Stimulated activated CD4-positive, alpha-beta T cell treated with anti-CD3 and anti-CD28 coated beads, Interleukin-12 subunit alpha, Interleukin-12 subunit beta, amount 100 ng/mL, for 24 hours (primary cell): Measurements from ENCODE around the gene TTC33.
"Not testable (repeated sequence)": the region's sequence is repeated elsewhere in the genome, so short reads cannot be mapped to it uniquely, and the experiment has no call there.

Experiments
- DNase-seq, 2 experiments: peaks; one replicate each; pipeline ENCODE4 v3.0.0-alpha.2; 2020; ENCODE audit warnings: low read depth in 2 of 2

Gene TTC33

DNA sequence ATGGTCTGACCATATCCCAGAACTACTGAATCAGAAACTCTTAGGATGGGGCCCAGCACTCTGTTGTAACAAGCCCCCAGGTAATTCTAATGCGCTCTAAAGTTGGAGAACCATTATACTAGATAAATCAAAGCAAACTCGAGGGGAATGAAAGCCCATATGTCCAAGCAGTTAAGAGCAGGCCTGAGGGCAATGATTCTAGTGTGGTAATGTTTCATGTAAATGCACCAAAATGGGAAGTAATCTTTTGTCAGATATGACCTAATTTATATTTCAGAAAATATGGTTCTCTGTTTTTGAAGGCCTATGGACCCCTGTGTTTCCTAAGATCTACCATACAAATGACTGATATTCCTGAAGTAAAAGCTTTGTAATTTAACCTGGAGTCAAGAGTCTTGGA lies 184.0 kb downstream of the TTC33 start:
- DNase-seq, result no peak

DNA sequence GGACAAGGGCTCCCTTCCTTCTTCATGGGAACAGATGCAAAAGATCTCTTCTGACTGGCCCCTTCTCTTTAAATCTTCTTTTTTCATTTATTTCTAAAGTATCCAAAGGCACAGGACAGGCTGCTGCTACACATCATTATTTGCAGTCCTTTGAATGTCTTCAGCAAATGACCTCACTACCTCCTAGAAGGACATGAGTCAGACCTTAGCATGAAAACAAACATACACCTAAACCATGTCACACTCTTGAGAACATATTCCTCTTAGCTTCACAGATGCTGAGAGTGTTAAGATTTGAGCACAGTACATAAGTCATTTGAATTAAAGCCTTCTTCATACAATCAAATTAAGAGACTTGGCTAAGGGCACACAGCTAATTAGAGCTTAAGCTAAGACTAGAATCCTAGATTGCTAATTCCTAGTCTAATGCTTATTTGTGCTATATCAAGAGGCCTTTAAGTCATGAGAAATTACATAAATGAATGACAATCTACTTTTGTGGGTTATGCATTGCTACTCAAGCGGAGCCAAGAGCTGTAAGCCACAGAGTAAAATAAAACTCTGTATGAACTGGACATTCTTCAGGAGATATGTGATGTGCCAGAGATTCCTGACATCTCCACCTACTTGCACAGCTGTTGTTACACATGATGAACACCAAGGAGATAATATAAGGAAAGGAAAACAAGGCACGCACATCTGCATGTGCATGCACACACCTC lies 185.2 kb downstream of the TTC33 start:
- DNase-seq, result no peak

DNA sequence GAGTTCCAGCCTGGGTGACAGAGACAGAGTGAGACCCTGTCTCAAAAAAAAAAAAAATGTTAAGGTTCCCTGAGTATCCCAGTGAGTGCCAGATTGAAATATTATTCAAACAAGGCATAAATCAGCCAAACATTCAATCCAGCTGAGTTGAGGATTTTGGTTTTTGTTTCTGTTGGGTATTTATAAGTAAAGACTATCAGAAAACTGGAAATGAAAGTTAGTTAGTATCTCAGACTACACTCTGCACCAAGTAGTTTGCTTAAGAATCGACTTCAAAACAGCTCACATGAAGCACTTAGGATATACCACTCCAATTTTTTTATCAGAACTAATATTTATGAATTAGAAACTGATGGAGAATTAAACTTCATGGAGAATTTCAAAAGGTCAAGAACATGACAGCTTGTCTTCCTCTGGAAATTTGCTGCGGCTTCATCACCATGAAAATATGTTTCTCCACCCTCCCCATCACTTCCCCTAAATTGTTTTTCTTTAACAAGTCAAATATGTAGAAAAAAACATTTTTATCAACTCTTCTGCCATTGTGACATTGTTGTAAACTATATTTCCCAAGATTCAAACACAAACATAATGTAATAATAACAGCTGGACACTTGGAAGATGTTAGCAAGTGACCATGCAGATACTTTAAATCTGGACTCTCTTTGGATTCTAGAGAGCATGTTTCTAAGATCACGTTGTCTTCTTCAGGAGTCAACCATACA lies 186.1 kb downstream of the TTC33 start:
- DNase-seq, result no peak

GRCh38 chr5:40568548-40568947 lies 187.2 kb downstream of the TTC33 start:
- no peak for DNase-seq

GRCh38 chr5:40563173-40563572 lies 192.6 kb downstream of the TTC33 start:
- DNase-seq, result not testable (repeated sequence)

GRCh38 chr5:40560474-40561110 lies 195.2 kb downstream of the TTC33 start:
- DNase-seq, result no peak

DNA sequence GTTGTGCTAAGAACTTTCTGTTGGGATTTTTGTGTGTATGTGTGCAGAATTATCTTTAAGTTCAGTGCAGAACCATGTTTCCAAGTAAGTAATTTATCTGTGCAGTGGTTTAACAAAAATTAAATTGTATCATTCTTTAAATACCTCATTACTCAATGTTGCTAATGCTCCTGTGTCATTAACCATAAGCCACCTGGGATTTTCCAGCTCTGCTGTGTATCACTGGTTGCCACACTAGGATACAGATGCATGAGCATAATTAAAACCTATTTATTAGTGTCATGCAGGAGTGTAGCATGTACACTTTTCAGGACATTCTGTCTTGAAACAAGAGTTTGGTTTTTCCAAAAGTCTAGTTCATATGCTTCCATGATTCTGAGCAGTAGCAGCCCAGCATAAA lies 196.5 kb downstream of the TTC33 start:
- DNase-seq, result no peak

GRCh38 chr5:40557501-40557900 lies 198.3 kb downstream of the TTC33 start:
- DNase-seq, result no peak

- no peak for DNase-seq
Observed at GRCh38 chr5:40556811-40557210, 198.9 kb downstream of the TTC33 start.

- no peak for DNase-seq
Observed at GRCh38 chr5:40555886-40556285, 199.9 kb downstream of the TTC33 start.

DNA sequence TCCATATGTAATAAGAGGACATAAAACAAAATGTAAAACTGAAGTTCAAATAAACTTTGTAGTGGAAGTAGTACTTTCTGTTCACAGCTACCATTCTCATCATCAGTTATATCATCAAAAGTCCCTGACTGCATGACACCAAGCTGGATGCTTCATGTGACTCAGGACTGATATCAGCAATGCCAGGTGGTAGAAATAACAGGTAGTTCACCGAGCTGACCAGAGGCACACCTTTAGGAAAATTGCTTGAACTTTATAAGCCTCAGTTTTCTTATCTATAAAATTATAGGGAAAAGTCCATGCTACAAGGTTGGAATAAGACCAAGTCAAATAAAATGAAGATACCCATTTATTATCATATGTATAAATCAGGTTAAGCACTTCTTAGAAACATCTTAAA lies 200.9 kb downstream of the TTC33 start:
- no peak for DNase-seq

DNA sequence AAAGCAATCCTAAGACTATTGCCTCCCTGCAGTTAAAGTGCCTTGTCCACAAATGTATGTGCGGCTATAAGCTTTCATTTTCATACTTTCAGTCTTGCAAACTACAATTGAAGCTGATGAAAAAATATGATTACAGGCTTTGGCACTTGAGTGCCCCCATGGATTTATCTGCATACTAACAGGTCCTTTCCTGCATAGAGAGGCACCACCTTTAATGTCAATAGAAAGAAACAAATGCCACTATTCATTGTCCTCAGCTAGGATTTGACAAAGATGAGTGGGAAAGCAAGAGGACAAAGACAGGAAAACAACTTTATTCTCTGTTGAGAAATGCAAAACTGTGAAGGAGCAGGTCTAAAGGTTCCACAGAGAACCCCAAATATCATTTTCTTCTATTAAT lies 201.7 kb downstream of the TTC33 start:
- DNase-seq, result no peak

GRCh38 chr5:40552981-40553380 lies 202.8 kb downstream of the TTC33 start:
- DNase-seq, result no peak

DNA sequence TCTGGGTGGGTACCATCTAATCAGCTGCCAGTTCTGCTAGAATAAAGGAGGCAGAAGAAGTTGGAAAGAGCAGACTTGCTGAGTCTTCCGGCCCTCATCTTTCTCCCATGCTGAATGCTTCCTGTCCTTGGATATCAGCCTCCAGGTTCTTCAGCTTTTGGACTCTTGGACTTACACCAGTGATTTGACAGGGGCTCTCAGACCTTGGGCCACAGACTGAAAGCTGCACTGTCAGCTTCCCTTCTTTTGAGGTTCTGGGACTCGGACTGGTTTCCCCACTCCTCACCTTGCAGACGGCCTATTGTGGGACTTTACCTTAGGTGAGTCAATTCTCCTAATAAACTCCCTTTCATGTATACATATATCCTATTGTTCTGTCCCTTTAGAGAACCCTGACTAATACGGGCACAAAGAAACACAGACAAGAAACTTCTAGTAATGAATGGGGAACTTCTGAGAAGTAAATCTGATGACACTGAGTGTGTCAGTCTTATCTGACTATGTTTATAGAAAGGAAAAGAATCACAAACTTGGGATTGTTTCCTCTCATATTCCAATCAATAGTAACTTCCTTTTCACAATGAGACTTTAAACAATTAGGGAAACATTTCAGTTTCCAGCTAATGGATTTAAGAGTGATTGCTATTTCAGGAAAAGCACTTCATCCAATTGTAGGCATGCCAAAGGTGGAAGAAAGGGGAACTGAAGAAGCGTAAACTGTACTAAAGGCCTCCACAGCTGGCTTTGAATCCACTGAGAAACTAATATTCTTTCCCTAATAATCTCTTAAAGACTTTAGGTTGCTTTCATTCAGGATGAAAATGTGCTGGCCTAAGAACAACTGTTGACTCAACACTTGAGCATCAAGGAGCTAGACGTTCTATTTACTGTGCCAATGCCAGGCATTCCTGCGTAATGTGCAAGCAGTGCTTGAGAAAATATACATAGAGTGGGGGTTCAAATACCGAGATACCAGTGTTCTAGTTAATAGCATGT lies 204.0 kb downstream of the TTC33 start:
- DNase-seq, result no peak

DNA sequence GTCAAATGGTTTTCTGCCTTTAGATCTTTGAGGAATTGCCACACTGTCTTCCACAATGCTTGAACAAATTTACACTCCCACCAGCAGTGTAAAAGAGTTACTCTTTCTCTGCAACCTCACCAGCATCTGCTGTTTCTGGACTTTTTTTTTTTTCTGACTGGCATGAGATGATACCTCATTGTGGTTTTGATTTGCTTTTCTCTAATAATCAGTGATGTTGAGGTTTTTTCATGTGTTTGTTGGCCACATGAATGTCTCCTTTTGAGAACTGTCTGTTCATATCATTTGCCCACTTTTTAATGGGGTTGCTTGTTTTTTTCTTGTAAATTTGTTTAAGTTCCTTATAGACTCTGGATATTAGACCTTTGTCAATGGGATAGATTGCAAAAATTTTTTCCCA lies 205.3 kb downstream of the TTC33 start:
- DNase-seq, result no peak

DNA sequence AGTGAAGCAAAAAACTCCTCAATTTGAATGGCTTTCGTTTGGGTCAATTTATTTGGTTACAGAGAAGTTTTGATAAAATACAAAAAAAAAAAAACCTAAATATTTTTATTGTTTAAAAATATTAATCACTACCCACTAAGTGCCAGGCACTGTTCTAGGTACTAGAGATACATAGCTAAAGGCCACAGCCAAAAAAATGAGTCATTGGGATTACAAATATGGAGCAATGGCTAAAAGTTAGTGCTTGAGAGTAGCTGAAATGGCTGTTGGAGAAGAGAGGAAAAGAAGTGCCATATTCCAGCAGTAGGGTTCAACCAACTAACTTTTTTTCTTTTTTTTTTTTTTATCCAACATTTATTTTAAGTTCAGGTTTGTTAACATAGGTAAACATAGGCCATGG lies 206.1 kb downstream of the TTC33 start:
- DNase-seq, result no peak

GRCh38 chr5:40547994-40548575 lies 207.7 kb downstream of the TTC33 start:
- no peak for DNase-seq

DNA sequence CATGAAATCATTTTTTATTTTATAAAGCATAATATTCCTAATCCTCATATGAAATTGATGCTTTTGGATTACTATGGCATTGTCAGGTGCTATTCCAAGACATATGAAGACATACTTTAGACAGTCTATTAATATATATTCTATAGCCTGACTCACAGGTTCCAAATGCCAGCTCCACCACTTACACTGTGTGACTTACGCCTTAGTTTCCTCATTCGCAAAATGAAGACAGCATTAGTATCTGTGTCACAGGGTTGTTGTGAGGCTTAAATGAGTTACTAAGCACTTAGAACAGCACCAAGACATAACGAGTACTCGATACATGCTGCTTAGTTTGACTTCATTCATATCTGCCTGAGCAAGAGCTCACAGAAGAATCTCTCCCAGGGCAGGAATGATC lies 208.2 kb downstream of the TTC33 start:
- no peak for DNase-seq

DNA sequence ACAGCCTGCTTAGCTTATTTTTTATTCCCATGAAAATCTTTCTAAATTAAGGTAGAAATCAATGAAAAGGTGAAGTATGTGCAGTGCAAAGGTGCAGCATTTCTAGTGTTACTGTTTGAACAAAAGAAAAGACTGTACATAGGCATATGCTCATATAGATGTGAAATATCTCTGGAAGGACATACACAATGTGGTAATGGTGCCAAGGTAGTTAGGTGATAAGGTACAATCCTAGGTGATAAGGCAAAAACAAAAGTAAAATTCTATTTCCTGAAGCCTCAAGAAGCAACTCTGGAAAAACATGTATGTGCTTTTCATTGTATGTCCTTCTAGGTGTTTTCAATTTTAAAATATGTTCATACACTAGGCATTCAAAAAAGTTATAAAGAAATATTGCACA lies 215.5 kb downstream of the TTC33 start:
- DNase-seq, result no peak

DNA sequence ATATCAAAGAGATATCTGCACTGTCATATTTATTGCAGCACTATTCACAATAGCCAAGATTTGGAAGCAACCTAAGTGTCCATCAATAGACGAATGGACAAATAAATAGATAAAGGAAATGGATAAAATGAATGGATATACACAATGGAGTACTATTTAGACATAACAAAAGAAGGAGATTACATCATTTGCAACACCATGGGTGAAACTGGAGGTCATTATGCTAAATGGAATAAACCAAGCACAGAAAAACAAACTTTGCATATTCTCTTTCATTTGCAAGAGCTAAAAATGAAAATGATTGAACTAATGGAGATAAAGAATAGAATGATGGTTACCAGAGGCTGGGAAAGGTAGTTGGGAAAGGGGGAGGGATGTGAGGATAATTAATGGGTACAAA lies 231.1 kb downstream of the TTC33 start:
- no peak for DNase-seq

GRCh38 chr5:40521925-40522324 lies 233.8 kb downstream of the TTC33 start:
- no peak for DNase-seq
